Right lobe of liver (tissue), 6 donors: ENCODE measurements around the gene B3GNT4. TPM values are rescaled to one million over a fixed set of nuclear protein-coding genes. Genes with fewer than 3 reads are reported as not detected.

Source experiments
- ATAC-seq, 4 donors: fragments of 200-7000 bp; cut with Tn5 transposase; one replicate each; pipeline ENCODE4 v1.9.1; 2020; ENCODE audit warnings: mild to moderate bottlenecking in 4 of 4, moderate library complexity in 4 of 4
- DNase-seq, 3 donors: peaks; one replicate each; pipeline ENCODE4 v3.0.0-alpha.2; 2020
- H3K27ac ChIP-seq, 3 donors: fragments of 200-600 bp; one replicate each; pipeline ENCODE4 v1.8.0; 2022
- H3K27me3 ChIP-seq, 2 donors: fragments of 200-600 bp; one replicate each; pipeline ENCODE4 v1.8.0; 2022
- H3K36me3 ChIP-seq, 4 donors: fragments of 200-600 bp; sonication (generic) in 1 of 4; one replicate each; pipeline versions ENCODE4 v1.5.1 to v1.8.0; 2017 to 2022; ENCODE audit warnings: control low read depth in 1 of 4
- H3K4me1 ChIP-seq, 4 donors: fragments of 200-600 bp; sonication (generic) in 1 of 4; one replicate each; pipeline versions ENCODE4 v1.5.1 to v1.8.0; 2017 to 2022; ENCODE audit warnings: control low read depth in 1 of 4
- H3K4me3 ChIP-seq, 3 donors: fragments of 200-600 bp; one replicate each; pipeline ENCODE4 v1.8.0; 2022
- H3K9me3 ChIP-seq, 4 donors: fragments of 200-600 bp; sonication (generic) in 1 of 4; one replicate each; pipeline versions ENCODE4 v1.5.1 to v1.8.0; 2017 to 2022; ENCODE audit warnings: control low read depth in 1 of 4
- CTCF ChIP-seq, 4 donors: fragments of 200-600 bp in 3 of 4; fragments of 450-650 bp in 1 of 4; IDR thresholded peaks; one replicate each; pipeline versions ENCODE4 v1.5.1 to v1.8.0; 2016 to 2022; ENCODE audit warnings: antibody characterized with exemption in 4 of 4, mild to moderate bottlenecking in 2 of 4
- POLR2A ChIP-seq: fragments of 450-650 bp; IDR thresholded peaks from one replicate; pipeline ENCODE4 v1.6.1; 2017; ENCODE audit warnings: antibody characterized with exemption, mild to moderate bottlenecking
- WGBS: methylation state at CpG from one replicate; pipeline ENCODE4 v1.1.6; 2018; ENCODE audit warnings: low coverage, low lambda C conversion rate; ENCODE audit not compliant: insufficient coverage; ENCODE audit errors: missing lambda C conversion rate; 5-methylcytosine and 5-hydroxymethylcytosine counted together
- intact Hi-C, 2 donors: fragments of 100-400 bp; cut with DNase I; formaldehyde crosslinking; loops; one replicate each; pipeline versions ENCODE4 v1.11.2 to v1.14.1; 2022
- total RNA-seq, 6 experiments: library from RNA; depleted of rRNA in 2 of 6; stranded (reverse); fragments of >200 nt in 2 of 6; fragmentation: NEBNext Ultra II Directional in 3 of 6; extraction: Animal tissue kit (Norgen Biotek cat#: 25700) in 3 of 6; gene quantifications; one replicate each; pipeline versions ENCODE4 v1.1.0 to v1.2.4, GENCODE V29; 2016 to 2023
- donor health status: DM: no; HTN: yes; CAD: no.
- donor health status: DM: no; HTN: no; CAD: no.
- donor health status: DM: no; HTN: no; CAD: no.
- donor health status: DM: no; HTN: yes; CAD: no.
- donor health status: DM: no; HTN: yes; CAD: no.

Gene B3GNT4
- total RNA-seq, 6 experiments from 2014 or later: 0.42 to 0.43 TPM; not detected in 4

DNA sequence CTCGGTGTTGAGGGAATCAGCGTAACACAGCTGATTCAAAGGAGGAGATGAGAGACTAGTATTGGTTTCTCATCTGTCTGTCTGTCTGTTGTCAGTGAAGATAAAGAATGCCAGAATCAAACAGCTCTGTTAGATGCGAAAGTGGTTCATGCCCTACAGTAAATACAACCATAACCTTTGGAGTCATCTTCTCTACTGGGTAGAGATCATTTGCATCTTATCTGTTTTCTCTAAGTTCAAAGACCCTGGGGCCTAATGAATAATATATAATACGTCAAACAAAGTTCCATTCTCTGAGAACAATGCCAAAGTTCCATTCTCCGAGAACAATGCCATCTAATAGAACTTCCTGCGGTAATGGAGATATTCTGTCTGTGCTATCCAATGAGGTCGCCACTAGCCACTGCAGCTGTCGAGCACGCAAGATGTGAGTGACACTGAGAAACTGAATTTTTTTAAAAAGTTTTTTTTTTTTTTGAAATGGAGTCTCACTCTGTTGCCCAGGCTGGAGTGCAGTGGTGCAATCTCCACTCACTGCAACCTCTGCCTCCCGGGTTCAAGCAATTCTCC, 36.1 kb upstream of the B3GNT4 start:
- ATAC-seq (peak in 3 of 4 donors; percentile 13 to 77 (median 56)), DNase-seq (no peak)
- no peak for TF ChIP-seq CTCF (IDR thresholded peaks at IDR 0.05)
- TF ChIP-seq POLR2A: no peak
- no peaks in the 10 kb centered on the region for H3K9me3 ChIP-seq
- no peak overlapping the region for H3K27ac ChIP-seq
- no peaks in the 10 kb centered on the region for H3K4me1 ChIP-seq
- no peak overlapping the region for H3K4me3 ChIP-seq
- intact Hi-C loops: no loop called here
- no peaks in the 10 kb centered on the region for H3K27me3 ChIP-seq
- H3K36me3 ChIP-seq: no peaks in the 10 kb centered on the region
- WGBS: 66% methylated on average over 10 of the region's 10 CpGs

GRCh38 chr12:122168492-122168891, 35.0 kb upstream of the B3GNT4 start:
- H3K27ac ChIP-seq: no peak overlapping the region
- TF ChIP-seq CTCF (IDR thresholded peaks at IDR 0.05) (no peak), POLR2A (no peak)
- no peaks in the 10 kb centered on the region for H3K9me3 ChIP-seq
- H3K4me3 ChIP-seq: no peak overlapping the region
- H3K4me1 ChIP-seq: no peaks in the 10 kb centered on the region
- DNase-seq: no peak
- ATAC-seq: no peak
- H3K36me3 ChIP-seq: no peaks in the 10 kb centered on the region
- WGBS: 100% methylated on average over 2 of the region's 3 CpGs
- intact Hi-C loops: no loop called here
- no peaks in the 10 kb centered on the region for H3K27me3 ChIP-seq

- intact Hi-C loops: no loop called here
- Histone ChIP-seq H3K4me3 (no peak overlapping the region), H3K27ac (no peak overlapping the region), H3K27me3 (no peaks in the 10 kb centered on the region), H3K36me3 (no peaks in the 10 kb centered on the region), H3K9me3 (no peaks in the 10 kb centered on the region), H3K4me1 (no peaks in the 10 kb centered on the region)
- DNase-seq: no peak
- WGBS: 93% methylated on average over 4 of the region's 5 CpGs
- no peak for TF ChIP-seq POLR2A
- no peak for TF ChIP-seq CTCF (IDR thresholded peaks at IDR 0.05)
- ATAC-seq: no peak
Observed at GRCh38 chr12:122171399-122171798, 32.1 kb upstream of the B3GNT4 start.

DNA sequence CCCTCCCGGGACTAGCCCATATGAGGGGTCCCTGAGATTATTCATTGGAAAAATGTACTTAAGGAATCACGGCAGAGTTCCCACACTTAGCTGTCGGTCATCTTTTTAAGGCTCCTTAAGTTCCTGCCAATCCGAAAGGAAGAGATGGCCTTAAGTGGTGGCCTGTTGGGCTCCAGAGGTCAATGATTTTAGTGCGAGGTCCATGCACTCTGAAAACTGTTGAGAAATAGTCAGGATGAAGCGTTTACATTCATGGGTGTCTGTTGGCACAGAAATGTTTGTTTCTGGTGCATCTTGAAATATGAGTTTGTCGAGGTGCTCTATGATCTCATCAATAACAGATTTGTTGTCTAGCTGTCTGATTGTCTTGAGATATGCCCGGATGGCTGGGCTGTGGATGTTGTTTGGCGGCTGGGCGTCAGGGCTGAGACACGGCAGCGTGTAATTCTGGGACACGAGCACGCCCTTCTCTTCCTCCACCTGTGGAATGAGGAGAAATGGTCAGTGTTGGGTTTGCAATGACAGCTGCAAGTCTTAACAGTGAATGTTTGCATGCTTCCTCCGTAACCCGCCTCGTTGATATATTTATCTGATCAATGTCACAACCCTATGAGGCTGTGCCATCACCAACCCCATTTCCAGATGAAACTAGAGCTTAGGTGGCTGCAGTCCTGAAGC, 31.1 kb upstream of the B3GNT4 start:
- Histone ChIP-seq H3K27me3 (no peaks in the 10 kb centered on the region), H3K4me1 (peaks cover 0 to 5% (median 0%) of the 10 kb centered on the region in 4 donors), H3K36me3 (no peaks in the 10 kb centered on the region), H3K9me3 (no peaks in the 10 kb centered on the region), H3K4me3 (no peak overlapping the region), H3K27ac (no peak overlapping the region)
- TF ChIP-seq CTCF (IDR thresholded peaks at IDR 0.05) (no peak), POLR2A (no peak)
- intact Hi-C loops: no loop called here
- DNase-seq (no peak), ATAC-seq (peak in 3 of 4 donors; percentile 52 to 76 (median 62))
- 62% methylated on average over 5 of the region's 17 CpGs for WGBS
